Liver (tissue), 9 donors: ENCODE results near the gene NARS2. TPM values are rescaled to one million over a fixed set of nuclear protein-coding genes. Genes with fewer than 3 reads are reported as not detected.

Experiments
- DNase-seq: peaks from one replicate; pipeline ENCODE4 v3.0.0-alpha.2; 2017; ENCODE audit warnings: low spot score
- H3K27ac ChIP-seq, 2 donors: one replicate each; pipeline ENCODE4 v1.7.0; 2013; ENCODE audit warnings: inconsistent platforms in 2 of 2, low read length in 2 of 2, control low read depth in 1 of 2, low read depth in 1 of 2, mild to moderate bottlenecking in 1 of 2
- H3K27me3 ChIP-seq, 4 donors: one replicate each; pipeline versions ENCODE4 v1.6.1 to v1.7.0; 2013; ENCODE audit warnings: low read length in 3 of 4, inconsistent platforms in 1 of 4, mild to moderate bottlenecking in 1 of 4, moderate library complexity in 1 of 4; ENCODE audit not compliant: control insufficient read depth in 4 of 4, insufficient read depth in 4 of 4
- H3K36me3 ChIP-seq, 4 donors: one replicate each; pipeline versions ENCODE4 v1.6.1 to v1.7.0; 2013; ENCODE audit warnings: low read length in 3 of 4, mild to moderate bottlenecking in 3 of 4, low read depth in 1 of 4, moderate library complexity in 1 of 4; ENCODE audit not compliant: control insufficient read depth in 4 of 4, insufficient read depth in 3 of 4
- H3K4me1 ChIP-seq, 4 donors: one replicate each; pipeline versions ENCODE4 v1.6.1 to v1.7.0; 2013; ENCODE audit warnings: low read length in 3 of 4, mild to moderate bottlenecking in 3 of 4, moderate library complexity in 1 of 4; ENCODE audit not compliant: control insufficient read depth in 4 of 4, insufficient read depth in 4 of 4
- H3K4me3 ChIP-seq, 3 donors: one replicate each; pipeline versions ENCODE4 v1.6.1 to v1.7.0; 2013; ENCODE audit warnings: low read length in 3 of 3, control low read depth in 1 of 3, low read depth in 1 of 3, mild to moderate bottlenecking in 1 of 3
- H3K9ac ChIP-seq, 2 donors: one replicate each; pipeline ENCODE4 v1.7.0; 2013; ENCODE audit warnings: low read length in 2 of 2, mild to moderate bottlenecking in 2 of 2, moderate library complexity in 2 of 2, control low read depth in 1 of 2, low read depth in 1 of 2
- H3K9me3 ChIP-seq, 4 donors: one replicate each; pipeline versions ENCODE4 v1.6.1 to v1.7.0; 2013; ENCODE audit warnings: low read length in 3 of 4; ENCODE audit not compliant: control insufficient read depth in 4 of 4
- ATF3 ChIP-seq: IDR thresholded peaks from 2 replicates; pipeline ENCODE4 v1.6.1; 2016; ENCODE audit warnings: antibody characterized with exemption
- CTCF ChIP-seq: fragments of 150-350 bp; IDR thresholded peaks from 2 replicates; pipeline ENCODE4 v1.5.1; 2017; ENCODE audit warnings: improper control_type of control experiment, low read depth, low read length; ENCODE audit not compliant: missing input control
- EGR1 ChIP-seq, 2 donors: IDR thresholded peaks; 2 replicates each; pipeline ENCODE4 v1.6.1; 2016 to 2018; ENCODE audit warnings: antibody characterized with exemption in 2 of 2, low read depth in 2 of 2
- FOXA1 ChIP-seq: IDR thresholded peaks from 2 replicates; pipeline ENCODE4 v1.6.1; 2016; ENCODE audit warnings: antibody characterized with exemption
- HNF4A ChIP-seq, 2 donors: conservative IDR thresholded peaks; 2 replicates each; pipeline ENCODE4 v1.6.1; 2016; ENCODE audit warnings: antibody characterized with exemption in 2 of 2, mild to moderate bottlenecking in 2 of 2
- HNF4G ChIP-seq: IDR thresholded peaks from 2 replicates; pipeline ENCODE4 v1.6.1; 2016; ENCODE audit warnings: antibody characterized with exemption
- JUND ChIP-seq, 2 donors: IDR thresholded peaks; 2 replicates each; pipeline ENCODE4 v1.6.1; 2016; ENCODE audit warnings: antibody characterized with exemption in 2 of 2
- MAX ChIP-seq: IDR thresholded peaks from 2 replicates; pipeline ENCODE4 v1.6.1; 2016; ENCODE audit warnings: antibody characterized with exemption
- RXRA ChIP-seq, 2 donors: IDR thresholded peaks; 2 replicates each; pipeline ENCODE4 v1.6.1; 2017 to 2018; ENCODE audit warnings: antibody characterized with exemption in 2 of 2, mild to moderate bottlenecking in 1 of 2
- SP1 ChIP-seq: IDR thresholded peaks from 2 replicates; pipeline ENCODE4 v1.6.1; 2018; ENCODE audit warnings: antibody characterized with exemption, mild to moderate bottlenecking
- TAF1 ChIP-seq: conservative IDR thresholded peaks from 2 replicates; pipeline ENCODE4 v1.6.1; 2016; ENCODE audit warnings: antibody characterized with exemption, mild to moderate bottlenecking
- YY1 ChIP-seq: IDR thresholded peaks from 2 replicates; pipeline ENCODE4 v1.6.1; 2016; ENCODE audit warnings: antibody characterized with exemption, mild to moderate bottlenecking
- whole genome bisulfite sequencing: extraction: QIAGEN DNeasy Blood & Tissue Kit; methylation state at CpG from one replicate; pipeline ENCODE4 v1.1.7; 2013; 5-methylcytosine and 5-hydroxymethylcytosine counted together
- polyA plus RNA-seq, 2 donors: library from polyadenylated mRNA; stranded (reverse) in 1 of 2; unstranded in 1 of 2; fragments of 200-250 nt in 1 of 2; fragments of >200 nt in 1 of 2; fragmentation: Nextera tagmentation in 1 of 2; extraction: Ambion mirVana in 1 of 2; gene quantifications; one replicate each; pipeline versions ENCODE4 v1.2.1 to v1.2.3, GENCODE V29; 2013 to 2015
- total RNA-seq, 2 donors: library from RNA; depleted of rRNA; stranded (reverse); fragments of >200 nt; gene quantifications; one replicate each; pipeline ENCODE4 v1.2.3, GENCODE V29; 2014
- TF ChIP-seq, protein P1 (sequence below): IDR thresholded peaks from 2 replicates; pipeline ENCODE4 v1.6.1; 2016; ENCODE audit warnings: antibody characterized with exemption, mild to moderate bottlenecking
- TF ChIP-seq, protein P2 (sequence below): IDR thresholded peaks from 2 replicates; pipeline ENCODE4 v1.6.1; 2016; ENCODE audit warnings: antibody characterized with exemption
- donor health status: healthy.
- donor health status: healthy.
- donor health status: healthy.
- donor health status: healthy.
- donor health status: healthy.

NARS2 gene
- total and polyA plus RNA-seq, 4 donors = 10.4 to 19.4 (median 11.8) TPM

GRCh38 chr11:78570031-78570430 lies 4.6 kb downstream of the NARS2 start:
- H3K27ac ChIP-seq = no peak overlapping the region

More at GRCh38 chr11:78570031-78570430, 4.6 kb downstream of the NARS2 start:
- Histone ChIP-seq H3K9me3 (no peaks in the 10 kb centered on the region), H3K4me3 (no peak overlapping the region), H3K36me3 (peaks cover 3 to 25% (median 14%) of the 10 kb centered on the region in 4 donors), H3K9ac (no peak overlapping the region), H3K27me3 (no peaks in the 10 kb centered on the region), H3K4me1 (peaks cover 0 to 6% (median 2%) of the 10 kb centered on the region in 4 donors)
- no peak for TF ChIP-seq ATF3
- no peak for TF ChIP-seq FOXA1
- no peak for TF ChIP-seq CTCF
- TF ChIP-seq, protein P1, sequence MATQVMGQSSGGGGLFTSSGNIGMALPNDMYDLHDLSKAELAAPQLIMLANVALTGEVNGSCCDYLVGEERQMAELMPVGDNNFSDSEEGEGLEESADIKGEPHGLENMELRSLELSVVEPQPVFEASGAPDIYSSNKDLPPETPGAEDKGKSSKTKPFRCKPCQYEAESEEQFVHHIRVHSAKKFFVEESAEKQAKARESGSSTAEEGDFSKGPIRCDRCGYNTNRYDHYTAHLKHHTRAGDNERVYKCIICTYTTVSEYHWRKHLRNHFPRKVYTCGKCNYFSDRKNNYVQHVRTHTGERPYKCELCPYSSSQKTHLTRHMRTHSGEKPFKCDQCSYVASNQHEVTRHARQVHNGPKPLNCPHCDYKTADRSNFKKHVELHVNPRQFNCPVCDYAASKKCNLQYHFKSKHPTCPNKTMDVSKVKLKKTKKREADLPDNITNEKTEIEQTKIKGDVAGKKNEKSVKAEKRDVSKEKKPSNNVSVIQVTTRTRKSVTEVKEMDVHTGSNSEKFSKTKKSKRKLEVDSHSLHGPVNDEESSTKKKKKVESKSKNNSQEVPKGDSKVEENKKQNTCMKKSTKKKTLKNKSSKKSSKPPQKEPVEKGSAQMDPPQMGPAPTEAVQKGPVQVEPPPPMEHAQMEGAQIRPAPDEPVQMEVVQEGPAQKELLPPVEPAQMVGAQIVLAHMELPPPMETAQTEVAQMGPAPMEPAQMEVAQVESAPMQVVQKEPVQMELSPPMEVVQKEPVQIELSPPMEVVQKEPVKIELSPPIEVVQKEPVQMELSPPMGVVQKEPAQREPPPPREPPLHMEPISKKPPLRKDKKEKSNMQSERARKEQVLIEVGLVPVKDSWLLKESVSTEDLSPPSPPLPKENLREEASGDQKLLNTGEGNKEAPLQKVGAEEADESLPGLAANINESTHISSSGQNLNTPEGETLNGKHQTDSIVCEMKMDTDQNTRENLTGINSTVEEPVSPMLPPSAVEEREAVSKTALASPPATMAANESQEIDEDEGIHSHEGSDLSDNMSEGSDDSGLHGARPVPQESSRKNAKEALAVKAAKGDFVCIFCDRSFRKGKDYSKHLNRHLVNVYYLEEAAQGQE = no peak
- TF ChIP-seq YY1 = no peak
- TF ChIP-seq EGR1 (IDR thresholded peaks at IDR 0.05; ENCODE audit: low read depth in 2 of 2) = no peak
- no peak for TF ChIP-seq HNF4A (conservative IDR thresholded peaks at IDR 0.05)
- no peak for TF ChIP-seq HNF4G
- no peak for TF ChIP-seq RXRA (IDR thresholded peaks at IDR 0.05)
- no peak for TF ChIP-seq JUND (IDR thresholded peaks at IDR 0.05)
- TF ChIP-seq SP1 = no peak
- TF ChIP-seq, protein P2, sequence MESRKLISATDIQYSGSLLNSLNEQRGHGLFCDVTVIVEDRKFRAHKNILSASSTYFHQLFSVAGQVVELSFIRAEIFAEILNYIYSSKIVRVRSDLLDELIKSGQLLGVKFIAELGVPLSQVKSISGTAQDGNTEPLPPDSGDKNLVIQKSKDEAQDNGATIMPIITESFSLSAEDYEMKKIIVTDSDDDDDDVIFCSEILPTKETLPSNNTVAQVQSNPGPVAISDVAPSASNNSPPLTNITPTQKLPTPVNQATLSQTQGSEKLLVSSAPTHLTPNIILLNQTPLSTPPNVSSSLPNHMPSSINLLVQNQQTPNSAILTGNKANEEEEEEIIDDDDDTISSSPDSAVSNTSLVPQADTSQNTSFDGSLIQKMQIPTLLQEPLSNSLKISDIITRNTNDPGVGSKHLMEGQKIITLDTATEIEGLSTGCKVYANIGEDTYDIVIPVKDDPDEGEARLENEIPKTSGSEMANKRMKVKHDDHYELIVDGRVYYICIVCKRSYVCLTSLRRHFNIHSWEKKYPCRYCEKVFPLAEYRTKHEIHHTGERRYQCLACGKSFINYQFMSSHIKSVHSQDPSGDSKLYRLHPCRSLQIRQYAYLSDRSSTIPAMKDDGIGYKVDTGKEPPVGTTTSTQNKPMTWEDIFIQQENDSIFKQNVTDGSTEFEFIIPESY = no peak
- TF ChIP-seq MAX = no peak
- TF ChIP-seq TAF1 = no peak
- 98% methylated on average over 6 of the region's 6 CpGs for WGBS
- DNase-seq = no peak
